Fibroblast of gingiva (primary cell): ENCODE measurements around the gene NUDCD3.

ENCODE experiments used
- DNase-seq: peaks from one replicate; pipeline ENCODE4 v3.0.0-alpha.2; 2011; ENCODE audit warnings: low read depth

Gene NUDCD3

GRCh38 chr7:44398953-44399574, 91.4 kb downstream of the NUDCD3 start:
- peak; percentile 83 for DNase-seq

GRCh38 chr7:44398511-44398911, 91.9 kb downstream of the NUDCD3 start:
- DNase-seq: no peak

- DNase-seq: peak; percentile 16
Measured at GRCh38 chr7:44396931-44397545, 93.4 kb downstream of the NUDCD3 start.

GRCh38 chr7:44396496-44396895, 94.0 kb downstream of the NUDCD3 start:
- no peak for DNase-seq

- DNase-seq: no peak
Measured at GRCh38 chr7:44395067-44395466, 95.4 kb downstream of the NUDCD3 start.

GRCh38 chr7:44394636-44395035, 95.8 kb downstream of the NUDCD3 start:
- no peak for DNase-seq

GRCh38 chr7:44394112-44394447, 96.4 kb downstream of the NUDCD3 start:
- DNase-seq: no peak

GRCh38 chr7:44393238-44394111, 97.0 kb downstream of the NUDCD3 start:
- no peak for DNase-seq

GRCh38 chr7:44392618-44393010, 97.8 kb downstream of the NUDCD3 start:
- DNase-seq: no peak

- no peak for DNase-seq
Measured at GRCh38 chr7:44391746-44392617, 98.5 kb downstream of the NUDCD3 start.

- no peak for DNase-seq
Measured at GRCh38 chr7:44391171-44391570, 99.3 kb downstream of the NUDCD3 start.

- DNase-seq: no peak
Measured at GRCh38 chr7:44390701-44391100, 99.8 kb downstream of the NUDCD3 start.

- DNase-seq: no peak
Measured at GRCh38 chr7:44388089-44388970, 102.1 kb downstream of the NUDCD3 start.

- no peak for DNase-seq
Measured at GRCh38 chr7:44387389-44387788, 103.1 kb downstream of the NUDCD3 start.

GRCh38 chr7:44386139-44386913, 104.1 kb downstream of the NUDCD3 start:
- peak; percentile 28 for DNase-seq

GRCh38 chr7:44385434-44386138, 104.9 kb downstream of the NUDCD3 start:
- no peak for DNase-seq

- no peak for DNase-seq
Measured at GRCh38 chr7:44384586-44385433, 105.6 kb downstream of the NUDCD3 start.

GRCh38 chr7:44383566-44383965, 106.9 kb downstream of the NUDCD3 start:
- DNase-seq: peak; percentile 68
